Islet precursor cell (in vitro differentiated cells): Measurements from ENCODE around the gene LDLRAD4.

Experiments used
- DNase-seq: peaks from one replicate; pipeline ENCODE4 v3.0.0-alpha.2; 2018

The LDLRAD4 gene

DNA sequence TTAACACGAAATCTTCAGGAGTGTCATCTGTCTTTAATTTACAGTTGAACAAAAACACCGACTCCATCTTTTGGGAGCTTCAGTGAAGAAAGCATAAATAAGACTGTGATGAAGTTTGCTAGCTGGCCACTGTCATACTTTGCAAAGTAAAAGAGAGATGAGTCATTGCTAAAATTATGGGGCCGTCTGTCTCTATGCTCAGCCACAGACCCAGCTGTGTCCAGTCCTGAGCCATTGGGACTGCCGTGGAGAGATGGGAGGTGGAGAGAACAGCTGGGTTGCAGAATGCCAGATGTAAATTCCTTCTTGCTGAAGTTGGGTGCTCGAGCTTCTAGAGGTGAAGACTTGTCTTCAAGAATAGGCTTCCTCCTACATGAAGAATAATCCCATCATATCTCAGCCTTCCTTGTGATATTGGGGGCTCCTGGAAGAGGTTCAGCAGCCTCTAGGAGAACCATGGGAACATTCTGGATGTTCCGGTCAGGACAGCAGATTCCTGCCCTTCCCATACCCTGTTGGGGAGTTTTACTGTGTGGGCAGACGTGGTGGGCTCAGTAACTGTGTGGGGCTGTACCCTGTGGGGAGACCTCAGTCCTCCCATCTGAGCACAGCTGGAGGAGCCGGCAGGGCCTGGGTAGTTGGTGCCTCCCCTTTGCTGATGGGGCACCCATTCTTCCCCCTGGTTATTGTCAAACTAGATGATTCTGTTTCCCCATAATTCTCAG is 71.1 kb downstream of the LDLRAD4 start:
- DNase-seq: no peak

DNA sequence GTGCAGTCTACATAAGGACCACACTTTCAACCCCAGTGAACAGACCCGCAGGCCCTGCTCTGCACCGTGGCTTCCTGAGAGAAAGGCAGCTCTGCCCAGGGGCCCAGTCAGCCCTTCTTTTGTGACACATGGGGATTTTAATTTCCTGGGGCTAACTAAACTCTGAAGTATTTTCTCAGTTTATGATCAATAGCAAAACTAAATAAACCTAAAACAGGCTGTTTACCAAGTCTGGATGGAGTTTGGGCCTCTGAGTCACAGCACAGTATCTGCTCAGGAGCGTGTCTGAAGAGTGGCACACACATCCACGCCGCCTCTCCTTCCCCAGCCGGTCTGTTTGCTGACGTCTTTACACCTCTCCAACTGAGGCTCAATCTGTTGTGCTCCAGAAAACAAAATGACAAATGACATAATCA is 72.3 kb downstream of the LDLRAD4 start:
- no peak for DNase-seq

DNA sequence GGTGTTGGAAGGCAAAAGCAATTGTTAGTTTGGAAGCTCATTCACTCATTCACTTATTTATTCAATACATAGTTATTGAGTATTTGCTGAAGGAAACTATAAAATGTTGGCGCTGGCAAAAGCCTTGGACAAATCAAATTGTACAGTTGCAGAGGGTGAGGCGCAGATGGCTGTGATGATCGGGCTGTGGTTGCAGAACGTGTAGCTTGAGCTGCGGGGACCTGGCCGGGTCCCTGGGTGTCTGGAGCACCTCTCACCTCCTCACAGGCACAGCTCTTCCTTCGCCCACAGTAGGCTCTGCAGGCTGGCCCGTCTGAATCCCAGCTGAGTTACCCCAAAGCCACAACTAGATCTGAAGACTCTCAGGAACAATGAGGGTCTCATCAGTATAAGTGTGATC is 72.7 kb downstream of the LDLRAD4 start:
- no peak for DNase-seq

DNA sequence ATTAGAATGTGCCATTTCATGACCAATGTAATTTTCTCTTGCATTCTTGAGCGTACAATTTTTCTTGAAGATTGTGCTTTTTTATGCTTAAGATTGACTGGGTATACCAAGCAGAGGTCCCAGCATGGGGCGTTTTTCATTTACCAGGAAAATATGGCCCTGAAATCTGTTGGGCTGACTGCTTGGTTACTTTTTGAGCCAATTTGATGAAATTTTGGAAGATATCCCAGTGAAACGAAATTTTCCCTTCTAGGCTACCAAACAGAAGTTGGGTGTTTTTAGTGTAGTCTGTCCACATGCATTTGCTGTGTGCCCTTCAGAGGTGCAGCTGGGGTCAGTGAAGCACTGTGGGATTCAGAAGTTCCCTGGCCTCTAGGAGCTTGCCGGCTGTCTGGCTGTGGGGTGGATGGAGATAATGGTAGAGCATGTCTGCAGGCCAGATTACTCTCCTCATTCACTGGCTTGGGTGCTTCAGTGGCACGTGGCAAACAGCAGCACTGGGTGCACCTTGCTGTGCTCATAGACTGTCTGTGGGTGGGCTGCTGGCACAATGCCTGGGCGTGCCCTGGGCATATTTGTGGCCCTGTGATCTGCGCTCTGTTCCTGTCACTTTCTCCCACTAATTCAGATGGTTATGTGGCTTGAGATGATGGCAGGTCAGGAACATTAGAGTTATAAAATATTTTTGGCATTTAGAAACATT is 73.3 kb downstream of the LDLRAD4 start:
- no peak for DNase-seq

DNA sequence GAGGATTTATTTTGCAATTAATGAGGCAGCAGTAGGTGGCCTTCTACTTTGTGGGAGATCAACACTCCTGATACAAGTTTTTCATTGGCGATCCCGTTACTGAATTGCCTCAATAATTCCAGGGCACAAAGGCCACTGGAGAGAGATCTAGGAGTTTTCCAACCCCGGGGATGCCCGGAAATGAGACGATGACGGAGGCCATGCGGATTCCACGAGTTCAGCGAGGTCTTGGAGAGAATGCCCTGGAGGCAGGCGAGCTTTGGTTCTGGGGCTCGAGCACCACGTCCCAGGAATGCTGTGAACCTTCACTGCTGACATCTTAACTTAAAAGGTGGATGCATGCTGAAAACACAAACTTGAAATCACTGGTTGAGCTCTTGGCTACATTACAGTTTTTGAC is 74.2 kb downstream of the LDLRAD4 start:
- peak; percentile 77 for DNase-seq

DNA sequence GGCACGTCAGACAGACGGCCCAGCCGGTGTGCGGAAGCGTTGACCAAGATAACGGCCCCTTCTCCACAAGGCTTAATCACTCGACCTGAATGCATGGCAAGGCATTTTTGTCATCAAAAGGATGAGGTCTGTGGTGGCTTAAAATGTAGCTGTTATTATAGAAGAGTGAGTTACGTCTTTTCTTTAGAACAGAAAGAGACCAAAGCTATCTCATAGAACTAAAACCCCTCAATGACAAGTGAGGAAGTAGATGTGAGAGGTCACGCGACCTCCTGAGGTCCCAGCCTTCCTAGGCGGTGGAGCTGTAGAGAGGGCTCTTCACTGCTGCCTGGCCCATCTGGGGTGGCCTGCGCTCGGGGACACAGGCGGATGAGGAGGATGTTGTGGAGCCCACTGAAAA is 75.7 kb downstream of the LDLRAD4 start:
- no peak for DNase-seq

DNA sequence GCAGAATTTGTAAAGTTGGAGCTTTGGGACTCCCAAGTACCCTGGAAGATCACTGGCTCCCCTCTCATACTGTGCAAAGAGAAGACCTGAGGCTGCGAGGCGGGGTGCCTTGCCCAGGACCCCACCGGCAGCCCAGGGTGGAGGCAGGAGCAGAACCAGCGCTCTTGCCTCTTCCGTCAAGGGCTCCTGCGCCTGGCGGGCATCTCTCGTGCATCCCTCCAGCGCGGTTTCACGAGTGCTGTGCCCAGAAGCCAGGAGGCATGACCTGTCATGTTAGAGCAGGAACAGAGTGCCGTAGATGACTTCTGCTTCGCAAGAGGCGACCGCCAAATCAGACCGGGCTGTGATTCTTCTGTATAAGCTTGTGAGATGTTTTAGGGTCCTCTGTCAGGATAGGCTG is 77.3 kb downstream of the LDLRAD4 start:
- no peak for DNase-seq

DNA sequence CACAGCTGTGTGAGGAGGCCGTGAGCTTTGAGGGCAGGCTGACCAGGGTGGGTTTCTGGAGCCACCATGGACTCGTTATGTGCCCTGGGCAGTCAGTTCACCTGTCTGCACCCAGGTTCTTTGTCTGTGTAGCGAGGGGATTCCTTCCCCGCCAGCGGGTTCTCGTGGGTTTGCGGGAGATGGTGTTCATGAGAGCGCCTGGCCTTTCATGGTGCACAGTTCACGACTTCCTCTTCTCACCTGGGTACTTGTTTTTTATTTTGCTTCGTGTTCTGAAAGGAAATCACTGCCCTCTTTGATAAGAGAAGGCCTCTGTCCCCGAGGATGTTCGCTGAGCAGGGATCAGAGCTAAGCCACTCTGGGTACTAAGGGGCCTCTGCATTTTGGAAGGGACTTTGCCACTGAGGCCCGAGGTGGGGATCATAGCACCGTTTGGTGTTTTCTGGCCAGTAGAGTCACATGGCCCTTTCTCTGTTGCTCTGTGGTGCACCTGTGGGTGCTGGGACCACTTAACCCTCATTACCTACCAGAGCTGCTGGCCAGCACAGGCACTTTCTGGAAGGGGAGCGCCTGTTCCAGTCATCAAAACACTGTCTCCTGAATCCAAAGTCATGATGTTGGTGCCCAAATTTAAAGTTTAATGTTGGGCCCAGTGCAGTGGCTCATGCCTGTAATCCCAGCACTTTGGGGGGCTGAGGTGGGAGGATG is 78.5 kb downstream of the LDLRAD4 start:
- no peak for DNase-seq

DNA sequence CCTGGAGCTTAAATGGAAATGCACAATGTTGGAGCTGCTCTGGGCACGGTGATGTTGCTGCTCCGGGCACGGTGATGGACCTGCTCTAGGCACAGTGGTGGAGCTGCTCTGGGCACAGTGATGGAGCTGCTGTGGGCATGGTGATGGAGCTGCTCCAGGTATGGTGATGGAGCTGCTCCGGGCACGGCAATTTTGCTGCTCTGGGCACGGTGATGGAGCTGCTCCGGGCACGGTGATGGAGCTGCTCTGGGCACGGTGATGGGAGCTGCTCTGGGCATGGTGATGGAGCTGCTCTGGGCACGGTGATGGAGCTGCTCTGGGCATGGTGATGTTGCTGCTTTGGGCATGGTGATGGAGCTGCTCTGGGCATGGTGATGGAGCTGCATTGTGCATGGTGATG is 79.7 kb downstream of the LDLRAD4 start:
- DNase-seq: no peak

DNA sequence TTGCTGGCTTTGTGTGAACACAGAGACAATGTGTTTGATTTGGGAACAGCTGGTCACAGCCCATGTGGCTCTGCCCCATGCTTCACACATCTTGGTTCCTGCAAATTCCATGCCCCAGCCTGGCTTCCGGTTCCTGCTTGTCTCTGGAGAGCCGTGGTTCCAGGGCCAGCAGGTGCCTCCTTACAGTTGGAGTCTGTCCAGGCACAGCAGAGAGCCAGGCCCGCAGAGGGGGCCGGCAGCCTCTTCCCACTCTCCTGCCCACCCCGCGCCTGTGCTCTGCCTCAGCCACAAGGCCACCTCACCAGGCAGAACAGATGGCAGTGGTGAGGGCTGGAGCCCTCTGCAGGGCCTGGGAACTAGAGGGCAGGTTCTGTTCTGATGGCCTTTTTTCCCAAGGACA is 81.5 kb downstream of the LDLRAD4 start:
- DNase-seq: no peak

DNA sequence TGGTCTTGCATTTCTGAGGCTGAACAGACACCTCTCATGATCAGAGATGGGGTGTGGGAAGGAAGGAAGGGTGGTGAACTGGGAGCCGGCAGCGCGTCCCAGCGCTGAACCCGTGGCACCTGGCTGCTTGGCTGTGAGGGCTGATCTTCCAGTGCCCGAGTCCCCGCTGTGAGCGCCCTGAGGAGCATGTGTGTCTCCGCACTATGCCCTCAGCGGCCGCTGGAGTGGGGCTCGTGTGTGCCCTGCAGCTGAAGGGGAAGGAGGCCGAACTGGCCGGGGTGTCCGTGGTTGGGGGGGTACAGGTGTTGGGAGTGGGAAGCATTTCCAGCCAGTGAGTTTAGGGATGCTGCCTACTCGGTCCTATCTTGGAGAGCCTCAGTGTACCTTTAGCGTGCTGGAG is 82.2 kb downstream of the LDLRAD4 start:
- no peak for DNase-seq

DNA sequence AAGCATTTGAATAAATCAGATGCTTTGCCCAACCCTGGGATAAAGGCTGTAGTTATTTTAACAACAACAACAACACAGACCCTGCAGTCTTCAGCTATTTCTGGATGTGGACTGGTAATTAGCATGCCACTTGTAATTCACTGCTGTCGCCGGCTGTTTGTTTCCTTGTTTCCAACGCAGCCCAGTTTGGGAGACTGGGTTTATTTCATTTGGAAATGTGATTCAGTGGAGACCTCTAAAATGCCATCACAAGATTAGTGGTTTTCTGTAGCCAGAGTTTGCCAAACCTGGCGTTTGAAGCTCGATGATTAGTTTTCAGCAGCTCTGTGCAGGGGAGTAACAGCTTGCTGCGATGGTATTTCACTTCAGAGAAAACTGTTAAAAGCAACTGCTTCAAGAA is 83.5 kb downstream of the LDLRAD4 start:
- DNase-seq: no peak

DNA sequence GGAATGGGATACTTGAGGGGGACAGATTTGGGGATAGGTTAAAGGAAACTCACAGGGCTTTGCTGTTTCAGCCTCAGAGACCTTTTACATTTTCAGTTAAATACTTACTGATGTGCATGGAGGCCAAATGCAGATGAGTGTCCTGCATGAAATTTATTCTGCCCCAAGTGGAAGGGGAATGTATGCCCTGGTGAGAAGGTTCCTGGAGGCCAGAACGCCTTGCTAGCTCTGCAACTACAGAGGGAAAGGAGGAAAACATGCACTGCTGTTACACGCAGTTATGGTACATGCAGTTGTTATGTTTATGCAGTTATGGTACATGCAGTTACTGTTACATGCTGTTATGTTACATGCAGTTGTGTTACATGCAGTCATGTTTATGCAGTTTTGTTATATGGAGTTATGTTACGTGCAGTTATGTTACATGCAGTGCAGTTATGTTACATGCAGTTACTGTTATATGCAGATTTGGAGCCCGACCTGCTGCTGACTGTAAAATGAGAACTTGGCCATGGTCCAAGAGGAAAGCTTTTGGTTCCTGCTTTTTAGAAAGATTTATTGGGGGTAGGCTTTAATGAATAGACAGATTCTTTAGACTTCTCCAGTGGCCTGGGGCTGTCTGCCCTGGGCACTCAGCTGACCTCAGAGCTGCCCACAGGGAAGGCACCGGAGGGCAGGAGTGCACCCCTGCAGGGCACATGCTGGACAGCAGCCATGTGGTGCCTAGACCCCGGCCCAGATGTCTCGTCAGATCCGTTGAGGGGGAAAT is 84.1 kb downstream of the LDLRAD4 start:
- no peak for DNase-seq

DNA sequence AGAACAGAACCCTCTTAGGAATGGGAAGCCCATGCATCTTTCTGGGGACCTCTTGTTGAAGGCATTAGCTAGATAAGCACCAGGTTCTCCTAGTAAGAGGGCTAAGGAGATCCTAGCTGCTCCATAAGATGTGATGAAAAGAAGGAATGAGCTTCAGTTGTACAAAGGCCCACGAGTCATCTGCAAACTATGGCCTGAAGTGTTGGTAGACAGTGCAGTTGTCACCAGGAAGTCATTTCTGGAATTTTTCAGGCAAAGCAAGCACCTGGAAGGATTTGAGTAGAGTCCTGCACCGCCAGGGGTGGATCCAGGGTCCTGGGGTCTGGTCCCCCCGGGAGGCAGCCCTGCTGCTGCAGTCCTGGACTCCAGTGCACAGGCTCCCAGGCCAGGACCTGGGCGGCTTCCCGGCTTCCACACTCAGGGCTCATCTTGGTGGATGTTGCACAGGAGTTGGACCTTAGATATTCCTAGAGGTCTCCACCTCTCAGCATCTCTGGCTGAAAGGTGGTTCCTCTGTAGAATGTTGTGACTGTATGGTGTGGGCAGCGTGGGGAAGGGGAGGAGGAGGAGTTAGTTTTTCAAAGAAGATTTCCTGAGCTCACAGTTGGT is 85.3 kb downstream of the LDLRAD4 start:
- peak; percentile 80 for DNase-seq

DNA sequence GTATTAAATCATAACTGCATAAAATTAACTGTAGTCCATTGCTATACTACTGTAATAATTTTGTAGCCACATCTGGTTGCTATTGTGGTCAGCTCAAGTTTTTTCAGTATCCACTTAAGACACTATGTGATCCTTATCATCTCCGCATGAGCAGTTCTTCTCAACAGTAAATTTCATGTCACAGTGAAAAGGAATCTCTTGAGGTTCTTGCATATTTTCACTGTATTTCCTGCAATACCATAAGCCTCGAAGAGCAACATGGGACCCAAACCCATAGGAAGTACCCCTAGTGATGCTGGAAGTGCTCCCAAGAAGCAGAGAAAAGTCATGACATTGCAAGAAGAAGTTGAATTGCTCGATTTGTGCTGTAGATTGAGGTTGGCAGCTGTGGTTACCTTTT is 86.7 kb downstream of the LDLRAD4 start:
- DNase-seq: no peak

DNA sequence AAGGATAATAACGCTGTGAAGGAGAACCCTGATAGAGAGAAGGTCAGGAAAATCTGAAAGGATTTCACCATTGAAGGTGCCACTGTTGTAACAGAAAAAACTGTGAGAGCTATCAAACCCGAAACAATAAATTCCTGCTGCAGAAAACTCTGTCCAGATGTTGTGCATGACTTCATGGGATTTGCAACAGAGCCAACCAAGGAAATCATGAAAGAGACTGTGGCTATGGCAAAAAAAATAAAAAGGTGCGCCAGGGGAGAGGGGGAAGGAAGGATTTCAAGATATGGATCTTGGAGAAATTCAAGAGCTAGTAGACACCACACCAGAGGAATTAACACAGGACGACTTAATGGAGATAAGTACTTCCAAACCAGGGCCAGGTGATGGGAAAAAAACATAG is 88.0 kb downstream of the LDLRAD4 start:
- no peak for DNase-seq

DNA sequence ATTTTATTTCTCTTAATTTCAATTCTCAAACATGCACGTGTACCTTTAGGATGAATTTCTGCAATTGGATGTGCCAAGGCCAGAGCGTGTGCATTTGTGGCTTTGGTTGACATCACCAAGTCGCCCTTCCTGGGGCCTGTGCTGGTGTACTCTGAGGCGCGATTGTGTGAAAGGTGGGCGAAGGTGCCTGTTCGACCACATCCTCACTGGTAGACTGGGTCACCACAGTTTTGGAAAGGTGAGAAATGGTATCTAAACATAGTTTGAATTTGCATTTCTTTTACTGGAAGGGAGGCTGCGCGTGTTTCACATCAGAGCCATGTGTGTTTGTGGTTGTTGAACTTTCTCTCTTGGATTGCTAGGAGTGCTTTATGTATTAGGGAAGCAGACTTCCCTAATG is 89.8 kb downstream of the LDLRAD4 start:
- no peak for DNase-seq

DNA sequence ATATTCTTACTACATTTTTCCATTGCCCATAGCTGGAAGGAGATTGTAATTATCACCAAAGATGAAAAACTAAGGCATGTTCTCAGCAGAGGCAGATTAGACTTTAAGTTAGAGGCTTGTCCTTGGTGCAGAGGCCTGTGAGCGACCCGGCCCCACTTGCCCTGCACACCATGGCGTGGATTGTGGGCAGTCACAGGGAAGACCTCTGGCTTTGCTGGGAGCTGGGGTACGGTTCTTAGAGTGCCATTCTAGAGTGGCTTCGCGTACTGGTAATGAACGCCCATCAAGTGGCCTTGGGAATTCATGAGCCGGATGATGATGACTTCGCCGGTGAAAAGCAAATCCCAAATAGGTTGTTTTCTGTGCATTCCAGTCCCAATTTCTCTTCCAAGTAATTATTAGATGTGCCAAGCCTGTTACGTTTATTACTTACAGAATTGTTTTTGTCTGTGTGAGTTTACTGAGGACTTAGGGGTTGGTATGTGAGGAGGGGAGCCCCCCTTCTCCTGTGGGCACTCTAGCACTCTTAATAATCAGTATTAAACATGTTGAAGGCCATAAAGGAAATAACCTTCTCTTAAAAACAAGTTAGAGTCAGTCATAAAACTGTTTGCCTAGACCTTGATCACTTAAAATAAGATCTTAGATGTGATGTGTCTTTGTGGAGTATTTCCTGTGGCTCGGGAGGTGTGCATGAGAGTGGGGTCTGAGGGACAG is 90.6 kb downstream of the LDLRAD4 start:
- DNase-seq: no peak

DNA sequence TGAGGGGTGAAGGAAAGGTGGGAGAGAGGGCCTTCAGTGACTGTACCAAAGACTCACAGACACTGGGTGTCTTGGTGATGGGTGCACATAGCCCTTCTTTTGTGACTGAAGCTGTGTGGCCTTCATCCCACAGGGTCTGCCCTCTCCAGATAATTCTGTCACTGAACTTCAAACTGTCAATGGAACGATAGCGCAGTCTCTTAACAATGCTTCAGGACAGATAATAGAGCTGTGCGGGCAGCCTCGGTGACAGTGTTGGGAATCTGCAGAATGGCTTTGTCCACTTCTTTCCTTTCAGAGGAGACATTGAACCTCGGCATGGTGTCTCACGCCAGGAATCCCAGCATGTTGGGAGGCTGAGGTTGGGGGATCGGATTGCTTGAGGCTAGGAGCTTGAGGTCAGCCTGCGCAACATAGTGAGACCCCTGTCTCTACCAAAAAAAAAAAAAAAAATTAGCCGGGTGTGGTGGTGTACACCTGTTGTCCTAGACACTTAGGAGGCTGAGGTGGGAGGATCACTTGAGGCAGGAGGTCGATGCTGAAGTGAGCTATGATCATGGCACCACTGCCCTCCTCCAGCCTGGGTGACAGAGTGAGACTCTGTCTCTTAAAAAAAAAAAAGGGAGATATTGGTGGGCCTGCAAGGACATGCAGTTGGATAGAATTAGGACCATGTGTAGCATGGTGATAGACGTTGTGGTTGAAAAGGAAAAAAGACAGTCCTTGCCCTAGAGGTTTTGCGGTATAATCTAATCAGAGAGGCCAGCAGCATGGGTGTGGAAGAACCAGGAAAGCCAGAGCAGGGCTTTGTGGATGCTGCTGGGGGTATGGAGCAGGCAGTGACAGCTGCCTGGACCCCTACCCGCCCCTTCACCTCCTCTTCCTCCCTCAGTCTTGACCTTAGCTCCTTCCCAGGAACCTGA is 91.4 kb downstream of the LDLRAD4 start:
- DNase-seq: no peak

DNA sequence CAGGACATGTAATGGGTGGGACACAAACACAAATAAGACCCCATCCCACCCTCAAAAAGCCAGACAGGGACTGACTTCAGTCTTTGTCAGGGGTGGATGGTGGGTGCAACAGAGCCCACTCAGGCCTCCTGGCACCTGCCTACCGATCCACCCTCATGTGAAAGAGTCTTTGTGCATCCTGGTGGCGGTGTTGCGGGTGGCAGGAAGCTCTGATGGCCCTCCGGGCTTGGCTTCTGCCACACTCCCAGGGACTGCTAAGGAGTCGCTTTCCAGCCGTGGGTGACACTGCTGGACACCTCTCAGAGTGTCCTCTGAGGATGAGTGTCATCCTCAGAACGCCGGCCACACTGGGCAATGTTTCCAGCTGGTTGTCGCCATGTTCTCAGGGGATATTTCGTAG is 92.6 kb downstream of the LDLRAD4 start:
- DNase-seq: no peak

DNA sequence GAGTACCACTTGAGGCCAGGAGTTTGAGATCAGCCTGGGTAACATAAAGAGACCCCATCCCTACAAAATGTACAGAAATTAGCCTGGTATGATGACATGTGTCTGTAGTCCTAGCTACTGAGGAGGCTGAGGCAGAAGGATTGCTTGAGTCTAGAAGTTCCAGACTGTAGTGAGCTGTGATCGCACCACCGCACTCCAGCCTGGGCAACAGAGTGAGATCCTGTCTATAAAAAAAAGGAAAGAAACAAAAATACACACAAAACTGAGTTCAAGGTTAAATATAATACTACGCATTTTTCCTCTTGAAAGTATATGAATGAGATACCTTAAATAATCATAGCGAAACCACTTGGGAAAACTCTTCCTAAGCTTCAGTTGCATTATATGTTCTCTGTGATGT is 94.0 kb downstream of the LDLRAD4 start:
- DNase-seq: no peak
